ENCODE results near the gene HNF1A.

GRCh38 chr12:121026274-121027045 lies 48.1 kb downstream of the HNF1A start:
- TF ChIP-seq CTCF (IDR thresholded peaks at IDR 0.05): no peak
- no peak for TF ChIP-seq EZH2 (IDR thresholded peaks at IDR 0.05; ENCODE audit: borderline replicate concordance, insufficient read depth, low read depth, low read length, poor library complexity, severe bottlenecking)
